Stimulated activated CD4-positive, alpha-beta T cell treated with anti-CD3 and anti-CD28 coated beads, TNF-alpha, amount 100 ng/mL, for 24 hours (primary cell): ENCODE results near the gene NAALADL2.

Experiments used
- DNase-seq, 3 experiments: peaks; one replicate each; pipeline ENCODE4 v3.0.0-alpha.2; 2020; ENCODE audit warnings: low read depth in 3 of 3

NAALADL2 gene

DNA sequence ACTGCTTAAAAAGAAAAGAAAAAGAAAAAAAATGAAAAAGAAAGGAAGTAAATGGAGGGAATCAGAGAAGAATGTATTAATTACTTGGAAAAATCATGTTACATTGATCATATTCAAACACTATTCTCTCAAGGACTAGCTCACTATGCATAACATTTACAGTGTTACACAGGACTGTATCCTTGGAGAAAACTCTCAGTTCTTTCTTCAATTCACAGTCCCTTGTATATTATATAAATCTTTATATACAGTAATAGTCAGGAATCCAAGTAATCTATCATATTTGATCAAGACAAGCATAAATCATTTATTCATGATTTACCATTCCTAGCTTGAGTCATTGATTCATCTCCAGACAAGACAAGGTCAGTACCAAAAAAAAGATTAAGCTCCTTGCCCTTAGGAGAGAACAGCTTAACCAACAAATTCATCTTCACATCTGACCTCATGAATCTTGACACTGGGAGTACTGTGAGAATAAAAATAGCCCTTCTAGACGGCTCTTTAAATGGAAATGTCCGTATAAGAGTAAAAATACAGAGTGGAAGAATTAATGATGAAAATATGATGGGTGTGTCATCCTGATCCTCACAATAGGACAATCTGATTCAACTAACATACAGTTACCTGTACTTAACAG is 980.4 kb downstream of the NAALADL2 start:
- no peak for DNase-seq

- DNase-seq = no peak
Observed at GRCh38 chr3:175851541-175851940, 992.4 kb downstream of the NAALADL2 start.

DNA sequence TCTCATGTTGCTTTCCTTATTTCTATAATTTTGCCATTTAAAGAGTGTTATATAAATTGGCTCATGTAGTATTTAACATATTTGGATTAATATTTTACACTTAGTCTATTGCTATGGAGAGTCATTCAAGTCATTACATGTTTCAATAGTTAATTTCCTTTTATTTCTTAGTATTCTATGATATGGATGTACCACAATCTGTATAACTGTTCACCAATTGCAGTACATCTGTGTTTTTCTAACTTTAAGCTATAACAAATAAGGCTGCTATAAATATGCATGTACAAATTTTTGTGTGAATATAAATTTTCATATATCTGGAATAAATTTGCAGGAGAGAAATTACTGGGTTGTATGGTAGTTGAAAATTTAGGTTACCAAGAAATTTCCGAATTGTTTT is 993.4 kb downstream of the NAALADL2 start:
- no peak for DNase-seq

- DNase-seq = no peak
Observed at GRCh38 chr3:175857666-175858270, 998.6 kb downstream of the NAALADL2 start.
